SH-SY5Y (cell line): Measurements from ENCODE around the gene SLC18A3.

ENCODE experiments used
- GATA2 ChIP-seq: IDR thresholded peaks from 2 replicates; pipeline ENCODE4 v1.6.1; 2011; ENCODE audit warnings: mild to moderate bottlenecking, low read depth, low read length
- GATA3 ChIP-seq: IDR thresholded peaks from 2 replicates; pipeline ENCODE4 v1.6.1; 2011; ENCODE audit warnings: low read depth, mild to moderate bottlenecking, low read length, moderate library complexity

DNA sequence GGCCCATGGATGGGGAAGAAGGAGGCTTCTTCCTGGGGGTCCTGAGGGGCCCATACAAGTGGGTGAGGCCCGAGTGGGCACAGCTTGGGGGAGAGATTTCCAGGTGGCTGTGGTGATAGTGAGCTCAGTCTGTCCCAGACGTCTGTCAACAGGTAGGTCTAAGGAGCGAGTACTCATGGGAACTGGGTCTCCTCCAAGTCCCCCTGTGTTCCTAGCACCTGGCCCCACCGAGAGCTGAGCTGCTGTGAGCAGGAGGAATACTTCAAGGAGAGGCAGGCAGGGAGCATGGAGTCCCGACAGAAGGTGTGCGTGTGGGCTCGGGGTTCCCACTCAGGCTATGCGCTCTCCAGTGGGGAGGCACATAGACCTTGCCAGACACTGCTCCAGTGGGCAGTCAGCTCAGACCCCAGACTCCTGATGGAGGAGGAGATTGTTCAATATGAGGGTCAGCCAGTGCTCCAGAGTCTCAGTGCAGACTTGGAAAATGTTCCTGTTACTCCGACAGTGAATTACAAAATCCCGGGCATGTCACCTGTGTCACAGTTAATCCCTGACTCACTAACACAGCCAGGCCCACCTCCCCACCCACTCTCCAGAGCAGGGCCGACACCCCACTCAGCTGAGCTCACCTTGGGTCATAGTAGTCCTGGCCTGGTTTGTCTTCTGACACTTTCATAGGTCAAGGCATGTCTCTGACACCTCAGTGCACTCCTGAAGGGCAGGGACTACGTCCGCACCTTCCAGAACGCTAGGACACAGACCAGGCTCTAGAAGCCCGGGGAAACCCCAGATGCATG lies 41.1 kb downstream of the SLC18A3 start:
- TF ChIP-seq GATA2 (no peak), GATA3 (no peak)
